ENCODE data around the gene ITPRIP. TPM values are rescaled to one million over a fixed set of nuclear protein-coding genes. Genes with fewer than 3 reads are reported as not detected.

ITPRIP gene
- total RNA-seq, 2 experiments from 2014 or later = 24.6 to 25.9 TPM

DNA sequence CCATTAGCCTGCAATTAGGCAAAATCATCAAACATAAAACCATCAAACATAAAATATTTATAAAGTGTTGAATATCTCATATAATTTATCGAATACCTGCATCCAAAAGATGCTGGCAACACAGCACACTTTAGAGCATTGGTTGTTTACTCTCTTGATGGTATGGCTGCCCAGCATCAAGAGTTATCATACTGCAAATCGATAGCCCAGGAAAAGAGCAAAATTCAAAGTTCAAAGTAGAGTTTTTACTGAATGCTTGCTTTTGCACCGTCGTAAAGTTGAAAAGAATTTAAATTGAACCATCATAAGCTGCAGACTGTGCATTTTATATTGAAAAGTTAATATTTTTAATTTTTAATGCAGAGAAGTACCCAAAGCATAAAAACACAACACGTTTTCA is 73.5 kb downstream of the ITPRIP start:
- Mint-ChIP-seq H3K4me3 (no peak overlapping the region), H3K36me3 (ENCODE audit: low read depth) (peaks cover 75% of the 10 kb centered on the region)

DNA sequence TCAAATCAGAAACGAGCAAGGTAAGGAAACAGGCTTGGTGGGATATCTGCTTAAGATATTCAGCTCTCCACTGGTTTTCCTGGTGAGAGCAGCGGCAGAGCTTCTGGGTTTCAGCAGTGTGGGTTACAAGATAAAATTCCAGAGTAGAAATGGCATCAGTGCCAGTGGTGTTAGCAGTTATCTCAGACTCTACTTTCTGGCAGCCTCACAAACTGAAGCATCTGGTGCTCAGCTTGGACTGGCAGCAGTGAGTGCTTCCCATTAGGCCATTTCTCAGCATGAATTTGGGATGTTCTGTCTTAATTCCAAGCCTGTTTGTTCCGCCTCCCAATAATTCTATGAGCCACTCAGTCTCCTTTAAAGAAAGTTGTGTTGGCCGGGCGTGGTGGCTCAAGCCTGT is 76.2 kb downstream of the ITPRIP start:
- CTCF ChIA-PET = interaction anchor here (1.2 to 6.1 kb wide), 3 partner anchors 13 to 88 kb away, joined by 3 to 35 read pairs (median 5); no protein-coding TSS in a partner anchor
- H3K9me3 Mint-ChIP-seq = no peaks in the 10 kb centered on the region
- H3K27me3 Mint-ChIP-seq = no peaks in the 10 kb centered on the region
- no peak overlapping the region for H3K4me3 Mint-ChIP-seq
- H3K36me3 Mint-ChIP-seq (ENCODE audit: low read depth) = peaks cover 81% of the 10 kb centered on the region
- peak overlapping the region; percentile 11 for H3K27ac Mint-ChIP-seq
- POLR2A ChIA-PET = interaction anchor here (0.7 to 1.3 kb wide), 4 partner anchors 8 to 29 kb away, joined by 3 to 5 read pairs (median 3); no protein-coding TSS in a partner anchor
- DNase-seq = no peak
- peaks cover 75% of the 10 kb centered on the region for H3K4me1 Mint-ChIP-seq

More for the DNA sequence above, 73.5 kb downstream of the ITPRIP start:
- Mint-ChIP-seq H3K4me1 (peaks cover 73% of the 10 kb centered on the region), H3K9me3 (no peaks in the 10 kb centered on the region), H3K27ac (no peak overlapping the region), H3K27me3 (no peaks in the 10 kb centered on the region)
- POLR2A ChIA-PET = no interaction called here
- CTCF ChIA-PET = interaction anchor here (1.1 to 6.1 kb wide), 3 partner anchors 10 kb away, joined by 3 to 35 read pairs (median 6); partner anchors contain the start of gene GSTO1
- no peak for DNase-seq

DNA sequence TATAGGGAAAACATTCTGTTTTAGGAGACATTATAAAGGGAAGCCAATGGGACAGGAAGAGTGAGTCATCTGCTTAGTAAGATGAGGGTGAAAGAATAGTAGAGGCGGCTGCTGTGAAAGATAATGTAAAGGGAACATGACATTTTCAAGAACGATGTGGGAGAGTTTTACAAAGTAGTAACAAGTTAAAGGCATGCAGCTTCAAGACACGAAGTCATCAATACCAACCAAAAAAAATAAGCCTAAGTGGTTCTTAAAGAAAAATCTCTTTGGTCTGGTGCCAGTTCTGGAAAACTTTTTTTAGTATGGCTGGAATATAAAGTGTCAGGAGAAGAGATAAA is 77.5 kb downstream of the ITPRIP start:
- POLR2A ChIA-PET = interaction anchor here (1.2 to 2.4 kb wide), 2 partner anchors 13 to 139 kb away, joined by 4 to 10 read pairs; partner anchors contain the start of gene SFR1
- Mint-ChIP-seq H3K4me1 (peaks cover 76% of the 10 kb centered on the region), H3K36me3 (ENCODE audit: low read depth) (peaks cover 77% of the 10 kb centered on the region), H3K4me3 (peak overlapping the region; percentile 1), H3K27ac (peak overlapping the region; percentile 74), H3K9me3 (no peaks in the 10 kb centered on the region), H3K27me3 (no peaks in the 10 kb centered on the region)
- CTCF ChIA-PET = interaction anchor here (0.7 to 6.1 kb wide), 3 partner anchors 8 to 31 kb away, joined by 3 to 35 read pairs (median 5); no protein-coding TSS in a partner anchor
- no peak for DNase-seq

DNA sequence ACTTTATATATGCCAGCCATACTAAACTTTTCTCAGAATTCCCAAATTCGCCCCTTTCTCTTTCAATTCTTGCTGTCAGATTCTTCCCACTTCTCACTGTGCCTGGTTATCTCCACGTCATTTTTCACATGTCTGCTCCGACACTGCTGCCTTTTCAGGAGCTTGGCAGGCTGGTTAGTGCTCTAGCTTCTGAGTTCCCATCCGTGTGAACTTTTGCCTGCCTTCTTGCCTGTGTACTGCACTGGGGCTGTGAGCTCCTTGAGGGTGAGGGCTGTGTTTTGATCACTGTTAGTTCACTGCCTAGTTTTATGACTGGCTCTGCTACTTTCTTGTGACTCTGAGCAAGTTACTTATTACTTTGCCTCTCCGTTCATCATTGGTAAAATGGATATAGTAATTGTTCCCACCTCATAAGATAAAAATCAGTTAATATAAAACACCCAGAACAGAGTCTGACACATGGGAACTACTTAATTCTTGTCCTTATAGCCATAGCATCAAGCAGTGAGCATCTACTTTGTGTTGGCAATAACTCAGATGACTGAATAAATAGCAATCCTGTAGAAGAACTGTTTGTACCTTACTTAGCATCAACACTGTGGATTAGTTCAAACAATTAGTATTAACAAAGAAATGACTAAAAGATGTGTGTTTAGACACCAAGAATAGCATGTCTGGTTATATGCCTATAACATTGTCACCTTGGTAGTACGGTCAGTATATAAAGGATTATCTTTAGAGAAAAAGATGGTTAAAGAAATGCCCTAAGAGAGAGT is 78.1 kb downstream of the ITPRIP start:
- Mint-ChIP-seq H3K36me3 (ENCODE audit: low read depth) (peaks cover 77% of the 10 kb centered on the region), H3K27me3 (no peaks in the 10 kb centered on the region), H3K27ac (peak overlapping the region; percentile 74), H3K4me3 (peak overlapping the region; percentile 1), H3K4me1 (peaks cover 73% of the 10 kb centered on the region), H3K9me3 (no peaks in the 10 kb centered on the region)
- POLR2A ChIA-PET = interaction anchor here (1.2 to 2.4 kb wide), 3 partner anchors 9 to 138 kb away, joined by 3 to 10 read pairs (median 4); partner anchors contain the start of genes GSTO2 and SFR1
- no peak for DNase-seq
- CTCF ChIA-PET = interaction anchor here (0.7 to 8.1 kb wide), 3 partner anchors 7 to 15 kb away, joined by 3 to 61 read pairs (median 35); no protein-coding TSS in a partner anchor

Other genes with a start within 250 kb of the ITPRIP start
- 10 to 100 TPM; 17.8 to 18.7 TPM for gene SFR1, start 216.3 kb downstream of the ITPRIP start, total RNA-seq
- under 1 TPM; 0.18 to 0.25 TPM for gene CFAP43, start 106.1 kb downstream of the ITPRIP start, total RNA-seq
- gene GSTO1, start 83.6 kb downstream of the ITPRIP start, total RNA-seq = 100 to 1,000 TPM; 139 to 142 TPM
- gene GSTO2, start 69.3 kb downstream of the ITPRIP start, total RNA-seq = 1 to 10 TPM in 1 of 2 experiments, under 1 TPM in 1; 0.88 to 1.8 TPM
- gene CFAP58, start 15.4 kb upstream of the ITPRIP start, total RNA-seq = under 1 TPM; 0.45 to 0.58 TPM